ENCODE data around the gene SOCS6. TPM values are rescaled to one million over a fixed set of nuclear protein-coding genes. Genes with fewer than 3 reads are reported as not detected.

Gene SOCS6
- total RNA-seq, 1 donor from 2014 or later, result 20.2 TPM

DNA sequence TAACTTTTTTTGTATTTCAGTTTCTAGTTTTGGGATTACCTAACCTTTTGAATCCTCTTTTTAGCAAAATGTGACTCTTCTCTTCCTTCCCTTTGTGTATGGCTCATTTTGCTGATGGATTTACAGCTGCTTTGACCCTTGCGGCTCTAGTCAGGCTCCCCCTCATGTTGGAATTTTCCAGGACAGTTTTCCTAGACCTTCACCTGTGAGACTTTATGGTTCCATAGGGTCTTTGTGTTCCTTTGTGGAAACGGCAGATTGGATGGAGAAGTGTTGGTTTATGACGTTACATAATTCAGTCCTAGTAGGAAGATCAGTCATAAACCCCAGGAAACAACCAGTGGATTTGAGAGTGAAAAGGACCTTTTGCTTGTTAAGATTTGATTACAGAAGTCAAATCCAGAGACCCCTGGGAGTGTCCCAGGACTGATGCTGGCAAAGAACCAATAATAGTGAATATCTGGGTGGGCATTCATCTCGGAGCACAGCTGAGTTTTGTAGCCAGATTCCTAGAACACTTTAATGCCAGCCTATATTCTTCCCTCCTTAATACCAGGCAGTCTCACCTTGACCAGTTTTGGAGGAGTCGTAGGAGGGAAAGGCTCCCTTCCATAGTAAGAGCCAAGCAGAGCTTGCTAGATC lies 42.7 kb downstream of the SOCS6 start:
- H3K36me3 ChIP-seq, result peaks cover 15% of the 10 kb centered on the region
- no peak overlapping the region for H3K27ac ChIP-seq (replicated peaks)
- intact Hi-C loops (cut with micrococcal nuclease), result no loop called here
- no peaks in the 10 kb centered on the region for H3K27me3 ChIP-seq (ENCODE audit: low read depth)
- TF ChIP-seq, protein P1, sequence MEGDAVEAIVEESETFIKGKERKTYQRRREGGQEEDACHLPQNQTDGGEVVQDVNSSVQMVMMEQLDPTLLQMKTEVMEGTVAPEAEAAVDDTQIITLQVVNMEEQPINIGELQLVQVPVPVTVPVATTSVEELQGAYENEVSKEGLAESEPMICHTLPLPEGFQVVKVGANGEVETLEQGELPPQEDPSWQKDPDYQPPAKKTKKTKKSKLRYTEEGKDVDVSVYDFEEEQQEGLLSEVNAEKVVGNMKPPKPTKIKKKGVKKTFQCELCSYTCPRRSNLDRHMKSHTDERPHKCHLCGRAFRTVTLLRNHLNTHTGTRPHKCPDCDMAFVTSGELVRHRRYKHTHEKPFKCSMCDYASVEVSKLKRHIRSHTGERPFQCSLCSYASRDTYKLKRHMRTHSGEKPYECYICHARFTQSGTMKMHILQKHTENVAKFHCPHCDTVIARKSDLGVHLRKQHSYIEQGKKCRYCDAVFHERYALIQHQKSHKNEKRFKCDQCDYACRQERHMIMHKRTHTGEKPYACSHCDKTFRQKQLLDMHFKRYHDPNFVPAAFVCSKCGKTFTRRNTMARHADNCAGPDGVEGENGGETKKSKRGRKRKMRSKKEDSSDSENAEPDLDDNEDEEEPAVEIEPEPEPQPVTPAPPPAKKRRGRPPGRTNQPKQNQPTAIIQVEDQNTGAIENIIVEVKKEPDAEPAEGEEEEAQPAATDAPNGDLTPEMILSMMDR (IDR thresholded peaks at IDR 0.05; ENCODE audit: borderline replicate concordance), result no peak
- no peak overlapping the region for H3K4me3 ChIP-seq
- peaks cover 10% of the 10 kb centered on the region for H3K9me3 ChIP-seq (replicated peaks)
- DNase-seq, result no peak
- H3K4me1 ChIP-seq, result peaks cover 30% of the 10 kb centered on the region

DNA sequence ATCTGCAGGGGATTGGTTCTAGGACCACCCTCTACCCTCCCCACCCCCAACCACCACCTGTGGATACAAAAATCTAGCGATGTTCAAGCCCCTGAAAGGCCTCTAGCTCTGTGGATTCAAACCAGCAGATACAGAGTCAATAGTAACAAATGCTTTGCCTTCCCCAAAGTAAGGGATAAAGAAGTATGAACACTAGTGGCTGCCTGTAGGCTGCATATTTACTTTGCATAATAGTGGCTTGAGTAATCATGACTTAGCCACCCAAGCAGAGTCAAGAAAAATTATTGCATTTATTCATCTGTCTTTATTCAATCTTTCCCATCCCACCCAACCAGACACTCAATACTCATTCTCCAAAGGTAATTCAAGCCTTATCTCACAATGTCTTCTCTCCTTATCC lies 43.8 kb downstream of the SOCS6 start:
- intact Hi-C loops (cut with micrococcal nuclease), result no loop called here
- Histone ChIP-seq H3K27ac (replicated peaks) (no peak overlapping the region), H3K9me3 (replicated peaks) (peaks cover 10% of the 10 kb centered on the region), H3K4me1 (peaks cover 33% of the 10 kb centered on the region), H3K36me3 (peaks cover 14% of the 10 kb centered on the region), H3K4me3 (no peak overlapping the region), H3K27me3 (ENCODE audit: low read depth) (no peaks in the 10 kb centered on the region)
- TF ChIP-seq, protein P1 (IDR thresholded peaks at IDR 0.05; ENCODE audit: borderline replicate concordance), result no peak
- DNase-seq, result no peak

DNA sequence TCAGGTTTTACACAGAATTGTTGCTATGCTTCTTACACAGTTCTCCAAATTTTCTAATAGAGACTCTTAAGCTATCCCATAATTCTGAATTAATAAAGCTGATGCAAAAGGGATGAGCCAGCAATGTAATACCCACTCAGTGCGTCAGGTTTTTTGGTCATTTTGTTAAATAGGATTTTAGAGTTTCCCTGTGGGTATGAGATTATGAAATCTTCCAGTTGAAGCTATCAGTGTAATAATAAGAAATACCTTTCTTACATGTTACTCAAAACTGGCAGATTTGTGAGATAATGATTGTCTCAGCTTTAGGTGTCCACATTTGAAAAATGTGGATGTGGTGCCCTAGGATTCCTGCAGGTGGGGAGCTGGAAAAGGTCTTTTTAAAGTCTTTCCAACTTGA lies 44.5 kb downstream of the SOCS6 start:
- Histone ChIP-seq H3K27ac (replicated peaks) (no peak overlapping the region), H3K27me3 (ENCODE audit: low read depth) (no peaks in the 10 kb centered on the region), H3K36me3 (peaks cover 14% of the 10 kb centered on the region), H3K4me3 (no peak overlapping the region), H3K4me1 (peaks cover 32% of the 10 kb centered on the region), H3K9me3 (replicated peaks) (peaks cover 10% of the 10 kb centered on the region)
- no peak for DNase-seq
- intact Hi-C loops (cut with micrococcal nuclease), result no loop called here
- TF ChIP-seq, protein P1 (IDR thresholded peaks at IDR 0.05; ENCODE audit: borderline replicate concordance), result no peak

DNA sequence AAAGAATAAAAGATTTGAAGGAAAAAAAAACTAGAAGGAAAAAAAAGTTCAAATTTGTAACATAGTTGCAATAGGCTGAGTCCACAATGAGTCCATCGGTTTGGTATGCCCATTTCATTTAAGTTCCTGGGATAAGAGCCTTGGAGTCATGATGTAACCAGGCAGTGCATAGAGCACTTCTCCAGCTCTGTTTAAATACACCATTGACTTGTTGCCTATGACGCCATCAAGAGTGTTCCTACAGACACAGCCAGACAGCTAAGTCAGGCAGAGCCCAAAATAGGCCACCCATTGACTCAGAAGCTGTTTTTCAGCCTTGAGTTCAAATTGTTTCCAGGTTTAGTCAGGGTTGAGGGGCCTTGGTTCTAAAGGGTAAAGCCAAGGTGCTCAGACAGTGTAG lies 44.9 kb downstream of the SOCS6 start:
- no peak for DNase-seq
- peaks cover 18% of the 10 kb centered on the region for H3K36me3 ChIP-seq
- H3K4me1 ChIP-seq, result peaks cover 28% of the 10 kb centered on the region
- TF ChIP-seq, protein P1 (IDR thresholded peaks at IDR 0.05; ENCODE audit: borderline replicate concordance), result no peak
- no peak overlapping the region for H3K4me3 ChIP-seq
- no peaks in the 10 kb centered on the region for H3K27me3 ChIP-seq (ENCODE audit: low read depth)
- H3K27ac ChIP-seq (replicated peaks), result peak overlapping the region; percentile 4
- intact Hi-C loops (cut with micrococcal nuclease), result no loop called here
- peaks cover 15% of the 10 kb centered on the region for H3K9me3 ChIP-seq (replicated peaks)

DNA sequence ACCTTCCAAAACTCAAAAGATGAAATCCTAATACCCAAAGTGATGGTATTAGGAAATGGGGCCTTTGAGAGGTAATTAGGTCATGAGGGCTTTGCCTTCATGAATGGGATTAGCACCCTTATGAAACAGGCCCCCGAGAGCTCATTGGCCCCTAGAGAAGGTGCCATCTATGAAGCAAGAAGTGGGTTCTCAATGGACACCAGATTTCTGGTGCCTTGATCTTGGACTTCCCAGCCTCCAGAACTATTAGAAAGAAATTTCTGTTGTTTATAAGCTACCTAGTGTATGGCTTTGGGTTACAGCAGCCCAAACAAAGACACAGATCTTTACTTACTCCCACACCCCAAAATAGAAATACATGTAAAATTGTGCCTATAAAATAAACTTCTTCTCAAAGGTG lies 45.4 kb downstream of the SOCS6 start:
- Histone ChIP-seq H3K27me3 (ENCODE audit: low read depth) (no peaks in the 10 kb centered on the region), H3K36me3 (peaks cover 23% of the 10 kb centered on the region), H3K4me1 (peaks cover 23% of the 10 kb centered on the region), H3K4me3 (no peak overlapping the region), H3K9me3 (replicated peaks) (peaks cover 19% of the 10 kb centered on the region), H3K27ac (replicated peaks) (peak overlapping the region; percentile 4)
- no peak for DNase-seq
- intact Hi-C loops (cut with micrococcal nuclease), result no loop called here
- TF ChIP-seq, protein P1 (IDR thresholded peaks at IDR 0.05; ENCODE audit: borderline replicate concordance), result no peak

Measured in left ventricle myocardium inferior (tissue), 1 donor.